ENCODE data around the gene ASTN2.
A peak's percentile ranks its signal among the peaks of the same experiment; 100 is the strongest.

The ASTN2 gene

DNA sequence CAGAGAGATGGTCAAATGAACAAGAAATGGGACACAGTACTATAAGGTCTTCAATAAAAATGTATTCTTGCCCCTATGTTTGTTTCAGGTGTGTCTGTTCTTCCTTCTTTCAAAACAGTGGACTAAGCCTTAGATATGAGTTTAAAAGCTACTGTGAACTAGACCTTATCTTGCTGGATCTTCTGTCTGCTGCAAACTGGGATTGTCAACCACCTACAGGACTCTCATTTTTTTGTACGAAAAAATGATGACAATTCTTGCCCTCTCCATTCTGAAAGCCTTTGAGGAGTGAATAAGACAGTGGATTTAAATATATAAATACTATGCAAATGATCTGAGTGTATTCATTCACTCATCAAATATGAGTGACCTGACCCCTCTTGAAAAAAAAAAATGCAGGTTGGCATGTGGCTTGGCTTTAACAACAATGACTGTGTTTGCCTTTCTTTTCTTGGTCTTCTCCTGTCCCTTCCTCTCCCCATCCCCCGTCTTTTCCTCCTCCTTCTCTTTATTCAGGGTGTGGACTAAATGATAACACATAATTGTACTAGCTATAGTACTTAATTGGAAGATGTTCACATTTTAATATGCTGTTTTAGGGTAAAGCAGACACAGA lies 963.2 kb downstream of the ASTN2 start:
- peak; percentile 19 to 45 for DNase-seq
- TF ChIP-seq POLR2A (IDR thresholded peaks at IDR 0.05; ENCODE audit: low read length), result no peak
- no peak for TF ChIP-seq GATA1 (IDR thresholded peaks at IDR 0.05; ENCODE audit: low read depth, low read length)

GRCh38 chr9:116450378-116451139 lies 964.3 kb downstream of the ASTN2 start:
- no peak for DNase-seq
- TF ChIP-seq POLR2A (IDR thresholded peaks at IDR 0.05; ENCODE audit: low read length) (no peak), GATA1 (IDR thresholded peaks at IDR 0.05; ENCODE audit: low read depth, low read length) (no peak)

GRCh38 chr9:116449949-116450348 lies 964.9 kb downstream of the ASTN2 start:
- no peak for DNase-seq
- no peak for TF ChIP-seq GATA1 (IDR thresholded peaks at IDR 0.05; ENCODE audit: low read depth, low read length)
- TF ChIP-seq POLR2A (IDR thresholded peaks at IDR 0.05; ENCODE audit: low read length), result no peak

DNA sequence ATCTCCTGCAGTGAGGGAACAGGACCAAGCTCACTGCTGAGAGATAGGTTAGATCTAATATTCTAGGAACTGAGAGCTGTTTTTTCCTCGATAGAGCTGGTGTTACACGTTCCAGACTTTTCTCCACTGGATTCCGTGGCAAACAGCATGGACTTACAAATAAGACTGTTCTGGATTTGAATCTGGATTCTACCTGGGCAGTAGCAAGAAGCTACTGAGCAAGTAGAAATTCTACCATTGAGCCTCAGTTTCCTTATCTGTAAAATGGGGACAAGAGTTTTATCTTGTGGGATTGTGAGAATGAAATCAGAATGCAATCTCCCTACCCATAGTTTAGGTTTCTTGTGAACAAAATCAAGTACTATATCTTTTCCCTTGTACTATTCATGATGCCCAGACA lies 966.4 kb downstream of the ASTN2 start:
- TF ChIP-seq POLR2A (IDR thresholded peaks at IDR 0.05; ENCODE audit: low read length), result no peak
- no peak for TF ChIP-seq GATA1 (IDR thresholded peaks at IDR 0.05; ENCODE audit: low read depth, low read length)

GRCh38 chr9:116447934-116448333 lies 966.9 kb downstream of the ASTN2 start:
- no peak for TF ChIP-seq GATA1 (IDR thresholded peaks at IDR 0.05; ENCODE audit: low read depth, low read length)
- TF ChIP-seq POLR2A (IDR thresholded peaks at IDR 0.05; ENCODE audit: low read length), result no peak
- DNase-seq, result no peak

More for the DNA sequence above, 966.4 kb downstream of the ASTN2 start:
- DNase-seq, result no peak

GRCh38 chr9:116442528-116442927 lies 972.3 kb downstream of the ASTN2 start:
- no peak for DNase-seq
- TF ChIP-seq POLR2A (IDR thresholded peaks at IDR 0.05; ENCODE audit: low read length) (no peak), GATA1 (IDR thresholded peaks at IDR 0.05; ENCODE audit: low read depth, low read length) (no peak)

- no peak for TF ChIP-seq POLR2A (IDR thresholded peaks at IDR 0.05; ENCODE audit: low read length)
- DNase-seq, result no peak
Measured at GRCh38 chr9:116437411-116438370, 977.2 kb downstream of the ASTN2 start.

- no peak for DNase-seq
- no peak for TF ChIP-seq GATA1 (IDR thresholded peaks at IDR 0.05; ENCODE audit: low read depth, low read length)
- TF ChIP-seq POLR2A (IDR thresholded peaks at IDR 0.05; ENCODE audit: low read length), result no peak
Measured at GRCh38 chr9:116436121-116436520, 978.7 kb downstream of the ASTN2 start.

DNA sequence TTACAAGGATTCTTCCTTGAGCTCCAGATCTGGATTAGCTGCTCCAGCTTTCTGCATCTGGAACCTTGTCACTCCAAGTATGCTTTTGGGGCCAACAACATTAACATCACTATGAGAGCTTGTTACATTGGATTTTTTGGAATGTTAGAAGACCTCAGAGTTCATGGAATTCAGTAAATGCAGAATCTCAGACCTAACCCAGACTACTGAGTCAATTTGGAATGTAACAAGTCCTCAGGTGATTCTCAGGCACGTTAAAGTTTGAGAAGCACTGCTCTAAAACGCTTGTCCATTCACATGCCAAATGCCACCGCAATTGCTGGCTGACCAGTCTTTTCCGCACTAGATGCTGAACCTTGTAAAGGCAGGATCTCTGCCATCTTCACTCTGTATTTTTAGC lies 979.2 kb downstream of the ASTN2 start:
- TF ChIP-seq POLR2A (IDR thresholded peaks at IDR 0.05; ENCODE audit: low read length), result no peak
- no peak for TF ChIP-seq GATA1 (IDR thresholded peaks at IDR 0.05; ENCODE audit: low read depth, low read length)
- no peak for DNase-seq

GRCh38 chr9:116434314-116434713 lies 980.5 kb downstream of the ASTN2 start:
- TF ChIP-seq POLR2A (IDR thresholded peaks at IDR 0.05; ENCODE audit: low read length), result no peak
- no peak for TF ChIP-seq GATA1 (IDR thresholded peaks at IDR 0.05; ENCODE audit: low read depth, low read length)
- no peak for DNase-seq

DNA sequence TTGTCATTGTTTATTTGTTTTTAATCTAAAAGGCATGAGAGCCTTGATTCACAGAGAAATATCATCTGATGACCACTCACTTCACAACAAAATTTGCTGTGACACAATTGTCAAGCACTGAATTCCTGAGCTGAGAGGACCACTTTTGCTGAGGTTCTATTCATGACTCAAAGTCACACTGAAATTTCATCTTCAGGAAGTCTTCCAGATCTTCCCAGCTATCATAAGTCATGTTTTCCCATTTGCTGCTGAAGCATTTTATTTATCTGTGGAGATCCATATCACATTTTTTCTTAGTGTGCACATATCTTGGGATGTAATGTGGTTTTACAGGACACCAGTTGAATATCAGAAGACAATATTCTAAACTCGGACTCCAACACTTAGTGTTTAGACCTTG lies 982.8 kb downstream of the ASTN2 start:
- DNase-seq, result no peak
- TF ChIP-seq POLR2A (IDR thresholded peaks at IDR 0.05; ENCODE audit: low read length), result no peak
- no peak for TF ChIP-seq GATA1 (IDR thresholded peaks at IDR 0.05; ENCODE audit: low read depth, low read length)

DNA sequence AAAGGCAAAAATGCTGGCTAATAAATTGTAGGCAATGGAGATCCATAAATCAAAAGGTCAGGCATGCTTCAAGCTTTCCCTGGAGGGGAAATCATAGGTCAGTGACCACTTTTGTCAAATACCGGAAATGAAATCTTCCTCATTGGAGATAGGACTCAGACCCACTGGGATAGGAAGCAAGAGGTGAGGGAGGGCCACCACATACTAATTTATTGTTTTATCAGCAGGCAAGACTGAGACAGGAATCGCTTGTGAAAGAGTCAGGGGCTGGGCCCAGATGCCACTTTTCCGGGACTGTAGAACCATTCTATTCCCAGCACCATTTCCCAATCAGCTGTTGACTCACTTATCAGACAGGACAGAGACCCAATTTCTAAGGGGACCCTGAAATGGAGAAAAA lies 984.0 kb downstream of the ASTN2 start:
- TF ChIP-seq GATA1 (IDR thresholded peaks at IDR 0.05; ENCODE audit: low read depth, low read length) (no peak), POLR2A (IDR thresholded peaks at IDR 0.05; ENCODE audit: low read length) (no peak)
- no peak for DNase-seq

GRCh38 chr9:116425244-116425643 lies 989.6 kb downstream of the ASTN2 start:
- TF ChIP-seq GATA1 (IDR thresholded peaks at IDR 0.05; ENCODE audit: low read depth, low read length) (no peak), POLR2A (IDR thresholded peaks at IDR 0.05; ENCODE audit: low read length) (no peak)
- no peak for DNase-seq

GRCh38 chr9:116423149-116423548 lies 991.7 kb downstream of the ASTN2 start:
- DNase-seq, result peak; percentile 13 to 29
- no peak for TF ChIP-seq GATA1 (IDR thresholded peaks at IDR 0.05; ENCODE audit: low read depth, low read length)
- TF ChIP-seq POLR2A (IDR thresholded peaks at IDR 0.05; ENCODE audit: low read length), result no peak

All from erythroblast (primary cell).